Raji (cell line): Measurements from ENCODE around the gene DDX52.

Experiments used
- POLR2A ChIP-seq: IDR thresholded peaks from 2 replicates; pipeline ENCODE4 v1.6.1; 2011; ENCODE audit warnings: low read depth, low read length, control low read depth; ENCODE audit not compliant: insufficient read depth

Gene DDX52

GRCh38 chr17:37607637-37608331 lies 35.5 kb downstream of the DDX52 start:
- no peak for TF ChIP-seq POLR2A

- no peak for TF ChIP-seq POLR2A
Observed at GRCh38 chr17:37605813-37606505, 37.3 kb downstream of the DDX52 start.

- TF ChIP-seq POLR2A = no peak
Observed at GRCh38 chr17:37605081-37605480, 38.2 kb downstream of the DDX52 start.

- TF ChIP-seq POLR2A = no peak
Observed at GRCh38 chr17:37604556-37604955, 38.7 kb downstream of the DDX52 start.

- no peak for TF ChIP-seq POLR2A
Observed at GRCh38 chr17:37598145-37598544, 45.1 kb downstream of the DDX52 start.

GRCh38 chr17:37592291-37592690 lies 51.0 kb downstream of the DDX52 start:
- no peak for TF ChIP-seq POLR2A

- no peak for TF ChIP-seq POLR2A
Observed at GRCh38 chr17:37585066-37585465, 58.2 kb downstream of the DDX52 start.

- no peak for TF ChIP-seq POLR2A
Observed at GRCh38 chr17:37576281-37576680, 67.0 kb downstream of the DDX52 start.

- no peak for TF ChIP-seq POLR2A
Observed at GRCh38 chr17:37574427-37574826, 68.8 kb downstream of the DDX52 start.

- TF ChIP-seq POLR2A = no peak
Observed at GRCh38 chr17:37571674-37572073, 71.6 kb downstream of the DDX52 start.

- no peak for TF ChIP-seq POLR2A
Observed at GRCh38 chr17:37570527-37571093, 72.6 kb downstream of the DDX52 start.

- TF ChIP-seq POLR2A = no peak
Observed at GRCh38 chr17:37568350-37569053, 74.7 kb downstream of the DDX52 start.

GRCh38 chr17:37567538-37567937 lies 75.7 kb downstream of the DDX52 start:
- TF ChIP-seq POLR2A = no peak

- no peak for TF ChIP-seq POLR2A
Observed at GRCh38 chr17:37567137-37567536, 76.1 kb downstream of the DDX52 start.

- no peak for TF ChIP-seq POLR2A
Observed at GRCh38 chr17:37564252-37564651, 79.0 kb downstream of the DDX52 start.

- no peak for TF ChIP-seq POLR2A
Observed at GRCh38 chr17:37562016-37562745, 81.1 kb downstream of the DDX52 start.
